Stimulated activated CD8-positive, alpha-beta memory T cell treated with anti-CD3 and anti-CD28 coated beads, Interleukin-4, amount 100 ng/mL, for 4 hours (primary cell): ENCODE data around the gene LHFPL3.
"Not testable (repeated sequence)": the region's sequence is repeated elsewhere in the genome, so short reads cannot be mapped to it uniquely, and the experiment has no call there.

Experiments
- DNase-seq, 2 donors: peaks; one replicate each; pipeline ENCODE4 v3.0.0-alpha.2; 2020; ENCODE audit warnings: low read depth in 2 of 2, low spot score in 1 of 2

Gene LHFPL3

GRCh38 chr7:104891949-104892348 is 563.5 kb downstream of the LHFPL3 start:
- DNase-seq: no peak

GRCh38 chr7:104894314-104894713 is 565.9 kb downstream of the LHFPL3 start:
- no peak for DNase-seq

GRCh38 chr7:104894726-104895521 is 566.5 kb downstream of the LHFPL3 start:
- no peak for DNase-seq

GRCh38 chr7:104895522-104896236 is 567.3 kb downstream of the LHFPL3 start:
- DNase-seq: no peak

- DNase-seq: no peak
These were observed 570.0 kb downstream of the LHFPL3 start for GRCh38 chr7:104898434-104898833.

GRCh38 chr7:104900525-104901239 is 572.3 kb downstream of the LHFPL3 start:
- DNase-seq: no peak

GRCh38 chr7:104901240-104901619 is 572.8 kb downstream of the LHFPL3 start:
- no peak for DNase-seq

GRCh38 chr7:104902183-104902582 is 573.8 kb downstream of the LHFPL3 start:
- no peak for DNase-seq

GRCh38 chr7:104903044-104903443 is 574.6 kb downstream of the LHFPL3 start:
- DNase-seq: no peak

- DNase-seq: no peak
These were observed 575.4 kb downstream of the LHFPL3 start for GRCh38 chr7:104903846-104904245.

- no peak for DNase-seq
These were observed 577.6 kb downstream of the LHFPL3 start for GRCh38 chr7:104906032-104906431.

- DNase-seq: no peak
These were observed 578.2 kb downstream of the LHFPL3 start for GRCh38 chr7:104906556-104906955.

GRCh38 chr7:104908636-104909035 is 580.2 kb downstream of the LHFPL3 start:
- DNase-seq: no peak

- DNase-seq: no peak
These were observed 580.7 kb downstream of the LHFPL3 start for GRCh38 chr7:104909096-104909495.

GRCh38 chr7:104914421-104914820 is 586.0 kb downstream of the LHFPL3 start:
- DNase-seq: no peak

GRCh38 chr7:104921596-104921995 is 593.2 kb downstream of the LHFPL3 start:
- DNase-seq: no peak

- DNase-seq: no peak
These were observed 594.0 kb downstream of the LHFPL3 start for GRCh38 chr7:104922182-104923009.

- DNase-seq: peak in 1 of 2 donors; percentile 50
These were observed 594.6 kb downstream of the LHFPL3 start for GRCh38 chr7:104923010-104923421.

- not testable (repeated sequence) for DNase-seq
These were observed 597.8 kb downstream of the LHFPL3 start for GRCh38 chr7:104926189-104926588.

GRCh38 chr7:104926601-104927041 is 598.2 kb downstream of the LHFPL3 start:
- no peak for DNase-seq

GRCh38 chr7:104927055-104927454 is 598.7 kb downstream of the LHFPL3 start:
- DNase-seq: no peak
